Measurements from ENCODE around the gene ANKRD36C.
"Not testable (repeated sequence)": the region's sequence is repeated elsewhere in the genome, so short reads cannot be mapped to it uniquely, and the experiment has no call there.

DNA sequence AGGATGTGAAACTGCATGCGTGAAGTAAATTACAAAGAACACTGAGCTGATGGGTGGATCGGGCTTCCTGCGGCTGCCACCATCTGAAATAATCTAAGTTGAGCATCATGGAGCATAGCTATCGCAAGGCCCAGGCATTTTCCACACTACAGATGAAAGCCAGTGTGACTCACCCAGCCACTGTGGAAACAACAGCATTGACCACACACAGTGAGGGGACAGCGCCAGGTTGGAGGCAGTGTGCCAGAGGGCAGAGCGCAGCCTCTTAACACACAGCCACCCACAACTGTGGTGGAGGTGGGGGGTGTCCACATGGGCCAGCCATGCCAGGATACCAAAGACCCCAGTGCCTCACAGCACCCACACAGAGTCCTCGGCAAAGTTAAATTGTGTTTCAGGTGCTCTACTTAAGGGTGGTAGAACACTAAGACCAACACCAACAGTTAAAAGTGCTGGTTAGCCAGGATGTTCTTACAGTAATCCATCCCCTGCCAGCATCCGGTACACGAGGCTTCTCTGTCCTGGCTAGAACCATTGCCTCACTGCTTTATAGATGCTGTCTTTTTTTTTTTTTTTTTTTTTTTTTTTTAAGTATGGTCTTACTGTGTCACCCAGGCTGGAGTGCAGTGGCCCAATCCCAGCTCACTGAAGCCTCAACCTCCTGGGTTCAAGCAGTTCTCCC is 28.4 kb upstream of the ANKRD36C start:
- not testable (repeated sequence) for TF ChIP-seq POLR2A, EP300 (IDR thresholded peaks at IDR 0.05)
- TF ChIP-seq, protein P1, sequence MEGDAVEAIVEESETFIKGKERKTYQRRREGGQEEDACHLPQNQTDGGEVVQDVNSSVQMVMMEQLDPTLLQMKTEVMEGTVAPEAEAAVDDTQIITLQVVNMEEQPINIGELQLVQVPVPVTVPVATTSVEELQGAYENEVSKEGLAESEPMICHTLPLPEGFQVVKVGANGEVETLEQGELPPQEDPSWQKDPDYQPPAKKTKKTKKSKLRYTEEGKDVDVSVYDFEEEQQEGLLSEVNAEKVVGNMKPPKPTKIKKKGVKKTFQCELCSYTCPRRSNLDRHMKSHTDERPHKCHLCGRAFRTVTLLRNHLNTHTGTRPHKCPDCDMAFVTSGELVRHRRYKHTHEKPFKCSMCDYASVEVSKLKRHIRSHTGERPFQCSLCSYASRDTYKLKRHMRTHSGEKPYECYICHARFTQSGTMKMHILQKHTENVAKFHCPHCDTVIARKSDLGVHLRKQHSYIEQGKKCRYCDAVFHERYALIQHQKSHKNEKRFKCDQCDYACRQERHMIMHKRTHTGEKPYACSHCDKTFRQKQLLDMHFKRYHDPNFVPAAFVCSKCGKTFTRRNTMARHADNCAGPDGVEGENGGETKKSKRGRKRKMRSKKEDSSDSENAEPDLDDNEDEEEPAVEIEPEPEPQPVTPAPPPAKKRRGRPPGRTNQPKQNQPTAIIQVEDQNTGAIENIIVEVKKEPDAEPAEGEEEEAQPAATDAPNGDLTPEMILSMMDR (IDR thresholded peaks at IDR 0.05): not testable (repeated sequence)
